ENCODE measurements around the gene C1QTNF7.

The C1QTNF7 gene, protein sequence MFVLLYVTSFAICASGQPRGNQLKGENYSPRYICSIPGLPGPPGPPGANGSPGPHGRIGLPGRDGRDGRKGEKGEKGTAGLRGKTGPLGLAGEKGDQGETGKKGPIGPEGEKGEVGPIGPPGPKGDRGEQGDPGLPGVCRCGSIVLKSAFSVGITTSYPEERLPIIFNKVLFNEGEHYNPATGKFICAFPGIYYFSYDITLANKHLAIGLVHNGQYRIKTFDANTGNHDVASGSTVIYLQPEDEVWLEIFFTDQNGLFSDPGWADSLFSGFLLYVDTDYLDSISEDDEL

DNA sequence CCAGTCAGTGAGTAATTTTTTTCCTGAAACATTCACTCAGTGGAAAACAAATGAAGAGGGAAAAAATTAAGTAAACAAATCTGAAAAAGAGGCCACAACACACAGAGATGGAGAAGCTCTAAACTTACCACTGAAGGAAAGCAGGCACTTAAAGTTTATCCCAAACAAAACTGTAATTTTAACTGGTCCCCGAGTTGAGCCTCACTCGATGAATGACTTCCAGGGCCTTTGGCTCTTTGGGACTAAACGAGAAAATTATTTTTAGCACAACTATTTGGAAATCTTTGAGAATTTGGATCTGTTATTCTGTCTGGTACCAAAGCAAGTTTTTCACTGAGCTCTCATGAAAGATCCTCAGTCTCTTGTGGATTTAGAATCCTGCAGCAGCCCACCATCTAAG, at the start of gene C1QTNF7:
Gene C1QTNF7 (plus strand): TSS at position 333 of the 400 bp plus-strand sequence. CDS start 7,711 bp downstream, outside the sequence.
- DNase-seq: no peak

DNA sequence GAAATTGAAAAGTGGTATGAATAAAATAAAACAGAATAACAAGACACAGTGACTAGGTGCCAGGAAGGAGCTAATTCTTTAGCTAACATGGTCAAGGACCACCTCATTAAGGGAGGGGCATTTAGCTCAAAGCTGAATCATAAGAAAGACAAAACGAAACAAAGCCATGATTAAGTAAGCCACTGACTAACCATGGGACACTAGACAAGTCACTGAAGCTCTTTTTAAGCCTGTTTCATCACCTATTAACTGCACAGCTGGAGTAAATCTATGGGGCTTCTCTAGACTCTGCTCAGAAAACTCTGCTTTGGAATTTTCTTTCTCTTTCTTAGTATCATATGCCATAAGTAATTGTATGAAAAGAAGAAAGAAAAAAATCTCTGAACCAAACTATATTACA, 49.8 kb upstream of the C1QTNF7 start:
- no peak for DNase-seq

DNA sequence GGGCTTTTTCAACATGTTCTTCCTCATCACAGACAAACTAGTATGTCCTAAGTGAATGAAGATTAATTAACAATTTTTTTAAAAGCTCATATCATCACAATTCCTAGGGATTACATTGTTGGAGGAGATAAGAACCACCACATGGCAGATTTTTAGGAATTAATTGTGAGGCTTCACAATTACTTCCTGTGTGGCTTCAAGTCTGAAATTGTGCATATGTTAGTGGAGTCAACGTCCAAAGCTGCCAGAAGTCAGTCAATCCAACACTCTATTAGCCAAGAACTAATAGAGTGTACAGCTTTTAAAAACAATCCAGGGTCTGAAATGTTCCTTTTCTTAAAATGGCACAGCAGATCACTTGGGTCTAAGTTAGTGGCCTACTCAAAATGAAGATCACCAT, 49.3 kb upstream of the C1QTNF7 start:
- DNase-seq: no peak

DNA sequence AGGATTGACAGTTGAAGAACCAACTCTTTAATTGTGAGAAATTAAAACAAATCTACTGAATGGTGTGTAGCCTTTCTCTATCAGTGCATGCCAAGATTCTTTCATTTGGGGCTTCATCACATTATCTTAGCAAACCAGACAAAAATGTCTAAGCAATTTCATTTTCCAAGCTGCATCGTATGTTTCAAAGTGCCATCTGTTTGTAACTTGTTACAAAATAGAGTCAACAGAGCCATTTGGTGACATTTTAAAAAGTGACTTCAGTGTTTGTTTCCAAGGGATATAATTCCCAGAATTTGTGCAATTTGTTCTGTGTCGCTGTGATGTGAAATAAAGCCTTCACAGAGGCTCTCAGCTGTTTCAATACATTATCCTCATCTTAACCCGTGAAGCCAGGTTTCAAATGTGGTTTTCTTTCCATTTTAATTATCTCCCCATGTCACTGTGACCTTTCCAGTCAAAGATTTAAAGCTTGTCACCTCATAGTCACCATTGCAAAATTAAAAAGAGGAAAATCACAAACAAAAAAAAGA, 46.0 kb upstream of the C1QTNF7 start:
- no peak for DNase-seq

DNA sequence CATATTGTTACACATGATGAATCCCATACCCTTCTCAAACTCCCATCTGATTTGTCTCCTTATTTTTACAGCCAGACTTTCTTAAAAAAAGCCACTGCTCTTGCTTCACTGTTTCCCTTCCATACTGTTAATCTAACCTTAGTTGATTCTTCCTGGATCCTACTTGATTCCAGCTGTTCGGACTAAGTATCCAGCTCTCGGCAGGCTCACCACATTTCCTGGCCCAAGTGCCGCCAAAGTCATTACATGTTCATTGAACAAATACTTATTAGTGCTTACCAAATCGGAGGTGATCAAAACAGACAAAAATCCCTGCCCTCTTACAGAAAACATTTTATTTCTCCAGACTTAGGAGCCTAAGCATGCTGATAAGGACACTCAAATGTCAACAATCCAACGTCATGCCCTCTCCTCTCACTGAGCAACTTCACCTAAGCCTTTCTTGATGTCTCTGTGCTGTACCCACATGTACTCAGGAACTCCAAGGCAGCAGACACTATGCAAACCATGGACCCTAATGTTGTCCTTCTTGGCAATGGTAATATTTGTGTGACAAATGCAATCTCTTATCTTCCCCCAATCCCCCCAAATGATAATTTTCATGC, 45.1 kb upstream of the C1QTNF7 start:
- no peak for DNase-seq

DNA sequence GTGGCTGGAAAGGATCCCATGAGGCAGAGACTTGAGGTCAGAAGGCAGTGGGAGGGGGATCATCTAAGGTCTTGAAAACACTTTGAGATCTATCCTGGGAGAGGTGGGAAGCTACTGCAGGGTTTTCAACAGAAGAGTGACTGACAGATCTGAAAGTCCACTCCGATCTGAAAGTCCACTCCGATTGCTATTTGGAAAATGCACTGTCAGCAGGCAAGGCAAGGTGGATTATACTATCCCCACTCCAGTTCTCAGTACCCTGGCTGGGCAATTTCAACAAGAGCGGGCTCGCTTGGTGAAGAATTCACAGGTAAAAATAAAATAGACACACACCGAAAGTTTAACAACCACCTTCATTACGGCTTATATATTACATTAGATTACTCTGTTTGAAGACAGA, 42.3 kb upstream of the C1QTNF7 start:
- no peak for DNase-seq

DNA sequence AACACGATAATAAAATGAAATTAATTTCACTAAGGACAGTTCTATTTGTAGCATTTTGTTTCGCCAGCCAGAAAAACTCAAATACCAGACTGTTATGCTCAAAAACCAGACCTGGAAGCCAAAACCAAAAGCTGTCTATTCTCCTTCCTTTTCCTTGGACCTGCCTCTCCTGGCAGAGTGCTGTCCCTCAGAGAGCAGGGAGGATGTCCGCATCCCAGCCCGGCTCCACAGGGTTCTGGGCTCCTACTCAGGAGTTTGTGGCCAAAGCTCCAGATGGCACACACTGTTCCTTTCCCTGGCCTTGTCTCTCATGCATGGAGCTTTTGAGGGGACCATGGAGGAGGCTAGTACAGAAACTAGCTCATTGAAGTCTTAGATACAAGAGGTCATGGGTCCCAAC, 41.9 kb upstream of the C1QTNF7 start:
- DNase-seq: no peak

DNA sequence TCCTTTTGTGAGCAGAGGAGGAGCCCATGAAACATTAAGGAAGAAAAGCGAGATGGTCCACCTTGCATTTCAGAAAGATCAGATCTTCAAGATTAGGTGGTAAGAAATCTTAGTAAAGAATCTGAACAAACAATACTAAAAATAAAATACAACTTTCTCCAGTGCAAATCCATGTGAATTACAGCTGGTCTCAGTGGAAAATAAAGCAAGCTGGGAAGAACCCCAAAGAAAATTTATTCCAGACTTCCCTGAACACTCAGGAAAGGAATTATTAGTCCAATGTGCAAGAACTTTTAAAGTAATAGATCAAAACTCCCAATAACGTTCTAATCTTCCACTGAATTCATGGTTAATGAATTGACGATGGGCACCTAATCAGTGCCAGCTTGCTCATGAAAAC, 37.3 kb upstream of the C1QTNF7 start:
- no peak for DNase-seq

DNA sequence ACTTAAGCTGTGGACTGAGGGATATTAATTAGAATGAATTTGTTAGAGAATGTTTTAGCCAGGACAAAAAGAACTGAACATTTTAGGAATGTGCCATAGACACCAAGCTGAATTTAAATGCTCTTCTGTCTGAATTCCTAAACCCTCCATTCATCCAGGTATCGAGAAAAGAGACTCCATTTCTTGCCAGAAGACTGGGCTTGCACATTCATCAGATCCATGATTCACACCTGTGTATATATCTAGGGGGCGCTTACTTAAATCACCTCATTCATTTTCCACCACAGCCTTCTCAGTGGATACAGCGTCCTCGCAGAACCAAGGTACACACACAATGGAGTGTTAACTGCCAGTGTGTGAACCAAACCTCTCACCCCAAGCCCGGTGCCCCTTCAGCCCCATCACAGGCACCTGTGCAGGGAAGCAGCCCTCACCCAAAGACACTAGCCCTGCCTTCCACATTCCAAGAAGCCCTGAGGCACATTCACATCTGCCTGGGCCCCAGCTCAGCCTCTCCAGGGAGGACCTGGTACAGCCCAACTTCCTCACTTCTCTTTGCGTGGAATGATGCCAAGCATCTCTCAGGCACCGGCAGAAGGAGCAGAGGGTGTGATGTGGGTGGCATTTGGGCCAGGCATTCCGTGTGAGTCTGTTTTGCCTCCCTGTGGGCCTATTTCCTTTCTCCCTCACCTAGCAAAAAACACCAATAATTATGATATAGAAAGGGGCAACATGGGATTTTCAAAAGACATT, 35.6 kb upstream of the C1QTNF7 start:
- DNase-seq: no peak

DNA sequence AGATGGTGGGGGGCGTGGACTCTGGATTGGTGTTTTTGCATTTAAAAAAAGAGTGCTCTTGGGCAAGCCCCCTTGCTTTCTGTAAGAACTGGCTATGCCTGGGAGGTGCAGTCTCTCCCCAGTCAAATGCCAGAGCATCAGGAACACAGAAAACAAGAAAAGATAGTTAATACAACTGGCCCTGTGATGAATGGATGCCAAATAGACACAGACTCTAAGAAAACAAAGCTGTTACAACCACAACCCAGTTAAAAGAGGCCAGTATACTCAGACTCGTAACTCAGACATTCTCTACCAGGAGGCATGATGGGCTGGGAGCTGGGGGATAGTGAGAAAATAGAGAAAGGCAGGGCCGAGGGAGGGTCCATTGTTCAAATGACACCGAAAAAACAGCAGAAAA, 32.5 kb upstream of the C1QTNF7 start:
- DNase-seq: no peak

DNA sequence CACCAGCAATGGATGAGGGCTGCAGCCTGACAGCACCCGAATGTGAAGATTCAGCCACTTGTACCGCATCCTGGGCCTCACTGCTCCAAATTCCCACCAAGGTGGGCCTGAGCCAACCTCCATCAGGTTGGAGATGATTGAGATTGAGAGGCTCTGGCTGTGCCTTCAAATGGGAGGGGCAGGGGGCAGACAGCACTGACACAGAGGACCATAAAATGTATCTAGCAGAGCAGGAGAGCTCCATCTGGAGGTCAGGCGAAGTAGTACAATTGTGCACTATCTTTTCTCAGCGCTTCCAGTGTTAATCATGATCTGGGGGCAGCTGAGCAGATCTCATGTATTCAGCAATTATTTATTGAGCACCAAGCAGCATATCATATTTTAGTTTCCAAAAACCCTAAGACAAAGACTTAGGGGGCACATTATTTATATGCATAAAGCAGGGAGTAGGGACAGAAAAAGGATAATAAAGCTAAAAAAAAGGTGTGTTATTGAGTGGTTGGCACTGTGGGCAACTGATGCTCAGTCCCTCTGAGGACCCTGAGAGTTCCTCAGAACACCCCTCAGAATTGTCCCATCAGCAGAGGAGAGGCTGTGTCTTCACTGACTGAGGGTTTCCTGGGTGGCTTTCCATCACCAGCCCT, 31.6 kb upstream of the C1QTNF7 start:
- peak; percentile 46 for DNase-seq

DNA sequence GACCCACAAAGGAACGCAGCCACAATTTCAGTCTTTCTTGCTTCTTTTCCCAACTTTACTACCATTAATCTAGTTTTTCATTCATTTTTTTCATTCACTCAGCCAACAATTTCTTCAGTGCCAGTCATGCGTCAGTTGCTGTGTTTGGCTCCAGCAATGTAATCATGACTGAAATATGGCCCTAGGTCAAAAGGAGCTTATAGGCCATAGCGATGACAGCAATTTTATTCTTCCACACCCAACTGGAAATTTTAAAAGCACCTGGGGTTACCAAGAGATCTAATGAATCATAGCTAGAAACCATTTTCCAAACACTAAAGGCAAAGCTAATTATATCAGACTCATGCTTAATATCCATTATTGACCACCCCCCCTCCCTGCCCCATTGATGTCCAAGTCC, 29.8 kb upstream of the C1QTNF7 start:
- DNase-seq: no peak

DNA sequence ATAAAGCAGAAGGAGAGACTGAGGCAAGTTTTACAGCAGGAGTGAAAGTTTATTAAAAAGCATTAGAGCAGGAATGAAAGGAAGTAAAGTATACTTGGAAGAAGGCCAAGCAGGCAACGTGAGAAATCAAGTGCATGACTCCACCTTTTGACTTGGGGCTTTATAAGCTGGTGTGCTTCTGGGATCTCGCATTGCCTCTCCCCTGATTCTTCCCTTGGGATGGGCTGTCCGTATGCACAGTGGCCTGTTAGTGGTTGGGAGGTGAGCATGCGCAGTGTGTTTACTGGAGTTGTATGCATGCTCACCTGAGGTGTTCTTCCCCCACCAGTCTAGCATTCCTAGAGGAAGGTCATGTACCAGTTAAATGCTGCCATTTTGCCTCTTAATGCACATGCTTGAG, 29.1 kb upstream of the C1QTNF7 start:
- no peak for DNase-seq

DNA sequence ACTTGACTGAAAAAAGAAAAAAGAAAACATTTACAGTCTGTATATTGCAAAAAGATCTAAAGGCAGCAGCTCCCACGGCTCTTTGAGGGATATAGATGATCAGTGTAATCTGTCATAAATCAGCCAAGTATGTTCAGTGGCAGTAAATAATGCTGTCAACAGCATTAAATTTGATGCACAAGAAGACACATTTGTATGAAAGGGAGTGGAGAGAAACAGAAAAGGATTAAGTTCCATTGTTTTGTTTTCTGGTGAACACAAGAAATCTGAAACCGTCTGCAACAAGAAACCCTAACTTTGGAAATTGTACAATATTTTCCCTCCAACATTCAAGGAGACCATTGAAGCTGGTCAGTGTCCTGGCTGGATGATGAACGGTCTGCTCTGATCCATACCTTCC, 27.6 kb upstream of the C1QTNF7 start:
- DNase-seq: no peak

DNA sequence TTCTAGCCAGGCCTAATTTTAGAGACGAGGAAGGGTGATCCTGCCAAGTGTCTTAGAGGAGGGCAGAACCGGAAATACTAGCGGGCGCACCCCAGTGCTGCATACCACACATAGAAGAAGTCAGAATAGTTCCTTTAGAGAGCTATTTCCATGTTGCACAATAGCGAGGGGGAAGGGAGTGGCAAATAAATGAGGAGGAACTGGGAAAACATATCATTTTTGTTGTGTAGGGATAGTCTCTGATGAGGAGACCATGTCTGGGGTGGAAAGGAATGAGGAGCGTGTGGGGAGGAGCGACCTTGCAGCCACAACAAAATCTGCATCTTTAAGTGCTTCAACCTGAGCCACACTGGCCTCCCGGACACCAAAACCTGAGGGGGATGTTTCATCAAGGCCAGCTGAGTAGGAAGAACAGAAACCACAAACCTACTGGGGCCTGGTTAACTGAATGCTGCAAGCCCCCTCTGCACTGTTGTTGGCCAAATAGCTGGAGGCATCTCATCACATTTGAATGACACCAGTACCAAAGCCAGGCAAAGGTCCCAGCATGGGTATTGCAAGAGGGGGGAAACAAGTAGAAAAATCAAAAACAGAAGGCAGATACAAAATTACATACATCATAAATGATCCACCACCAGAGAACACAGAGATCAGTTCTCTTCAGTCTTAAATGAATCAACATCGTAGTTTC, 26.7 kb upstream of the C1QTNF7 start:
- DNase-seq: peak; percentile 9

DNA sequence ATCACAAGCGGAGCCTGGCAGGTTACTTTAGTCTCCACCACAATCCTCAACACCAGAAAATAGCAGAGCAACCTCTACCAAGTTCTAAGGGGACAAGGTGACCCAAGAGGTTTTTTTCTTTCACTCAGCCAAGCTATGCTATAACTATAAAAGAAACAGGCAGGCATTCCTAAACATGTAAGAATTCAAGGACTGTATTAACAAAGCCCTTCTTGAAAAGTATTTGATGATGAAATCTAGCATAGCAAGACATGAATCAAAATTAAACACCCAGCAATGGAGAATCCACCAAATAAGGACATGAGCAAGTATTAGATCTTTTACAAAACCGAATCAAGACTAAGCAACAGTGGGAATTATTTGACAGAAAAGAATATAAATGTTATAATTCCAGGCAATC, 25.7 kb upstream of the C1QTNF7 start:
- DNase-seq: no peak

DNA sequence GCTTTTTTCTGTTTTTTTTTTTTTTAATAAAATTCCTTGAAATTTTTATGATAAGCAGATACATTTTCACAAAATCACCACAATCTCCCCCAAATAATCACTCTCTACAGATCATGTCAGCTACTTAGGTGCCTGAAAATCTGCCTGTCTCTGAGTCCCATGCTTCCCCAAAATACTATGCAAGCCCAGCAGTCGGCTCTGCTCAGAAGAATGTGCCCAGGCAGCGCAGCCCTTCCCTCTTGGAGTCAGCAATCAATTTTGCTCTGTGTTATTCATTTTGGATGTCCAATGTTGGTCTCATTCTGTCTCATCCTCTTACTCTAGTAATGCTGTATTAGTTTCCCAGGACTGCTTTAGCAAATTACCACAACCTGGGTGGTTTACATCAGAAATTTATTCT, 24.9 kb upstream of the C1QTNF7 start:
- DNase-seq: no peak

DNA sequence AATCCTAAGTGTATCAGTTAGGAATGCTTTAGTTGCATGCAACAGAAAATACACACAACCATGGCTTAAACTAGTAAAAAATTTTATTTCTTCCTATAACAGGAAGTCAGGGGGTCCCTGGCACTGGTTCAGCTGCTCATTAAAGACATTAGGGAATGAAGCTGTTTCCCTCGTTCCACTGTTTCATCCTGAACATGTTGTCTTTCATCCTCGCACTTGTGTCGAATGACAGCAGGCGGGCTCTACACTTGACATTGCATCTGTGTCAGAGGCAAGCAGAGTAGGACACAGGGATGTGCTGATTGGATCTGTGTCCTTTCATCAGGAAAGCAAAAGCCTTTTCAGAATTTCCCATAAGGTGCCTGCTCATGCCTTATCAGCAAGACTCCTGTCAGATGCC, 22.8 kb upstream of the C1QTNF7 start:
- no peak for DNase-seq

DNA sequence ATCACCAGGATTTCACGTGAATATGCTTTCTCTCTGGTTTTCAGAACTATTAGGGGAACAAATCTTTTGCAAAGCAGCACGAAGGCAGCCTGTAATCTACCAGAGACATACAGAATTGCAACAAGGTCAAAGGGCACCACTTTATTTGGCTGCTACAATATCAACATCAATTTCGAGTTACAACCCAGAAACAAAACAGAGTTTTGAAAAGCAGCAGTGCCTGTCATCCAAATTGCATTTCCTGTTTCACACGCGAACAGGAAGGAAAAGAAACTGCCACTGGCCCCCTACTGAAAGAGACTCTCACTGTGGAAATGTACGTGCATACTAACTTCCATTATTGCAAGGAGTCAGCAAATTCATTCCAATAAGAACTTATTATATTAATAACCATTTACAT, 17.1 kb upstream of the C1QTNF7 start:
- no peak for DNase-seq

DNA sequence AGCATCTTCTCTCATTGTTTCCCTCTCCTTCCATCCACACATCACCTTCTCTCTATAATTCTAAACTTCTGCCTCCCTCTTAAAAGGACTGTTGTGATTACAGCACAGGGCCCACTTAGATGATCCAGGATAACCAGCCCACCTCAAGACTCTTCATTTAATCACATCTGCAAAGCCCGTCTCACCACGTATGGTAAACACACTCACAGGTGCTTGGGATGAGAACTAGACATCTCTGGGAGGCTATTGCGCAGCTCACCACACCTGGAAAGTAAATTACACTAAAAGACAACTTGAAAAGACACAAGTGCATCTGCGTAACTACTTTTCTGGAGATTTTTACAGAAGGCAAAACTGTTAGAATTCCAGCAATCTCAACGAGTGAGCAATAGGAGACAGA, 15.4 kb upstream of the C1QTNF7 start:
- DNase-seq: no peak

DNA sequence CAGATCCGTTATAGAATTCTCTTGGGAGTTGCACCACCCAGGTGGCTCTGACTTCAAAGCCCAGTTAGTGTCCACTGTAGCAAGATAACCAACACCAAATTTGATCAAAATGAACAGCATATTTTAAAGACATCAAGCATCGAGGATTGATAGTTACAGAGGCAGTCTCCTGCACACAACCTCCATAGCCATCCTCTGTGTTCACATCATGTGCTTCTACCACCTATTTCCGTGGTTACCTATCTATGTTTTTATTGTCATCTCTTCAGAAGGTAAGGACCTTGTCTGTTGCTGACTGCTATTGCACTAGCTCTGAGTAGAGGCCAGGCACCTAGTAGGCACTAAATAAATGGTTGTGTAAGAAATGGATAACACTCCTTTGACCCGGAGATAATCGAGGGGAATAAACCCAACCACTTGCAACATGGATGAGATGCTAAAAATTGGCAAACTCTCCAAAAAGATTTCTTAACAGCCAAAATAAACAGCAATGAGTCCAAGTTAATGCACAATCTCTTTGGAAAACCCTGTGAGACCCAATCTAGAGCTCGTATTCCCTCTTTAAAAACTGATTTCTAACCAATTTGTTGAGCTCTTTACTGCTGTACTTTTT, 14.7 kb upstream of the C1QTNF7 start:
- no peak for DNase-seq

DNA sequence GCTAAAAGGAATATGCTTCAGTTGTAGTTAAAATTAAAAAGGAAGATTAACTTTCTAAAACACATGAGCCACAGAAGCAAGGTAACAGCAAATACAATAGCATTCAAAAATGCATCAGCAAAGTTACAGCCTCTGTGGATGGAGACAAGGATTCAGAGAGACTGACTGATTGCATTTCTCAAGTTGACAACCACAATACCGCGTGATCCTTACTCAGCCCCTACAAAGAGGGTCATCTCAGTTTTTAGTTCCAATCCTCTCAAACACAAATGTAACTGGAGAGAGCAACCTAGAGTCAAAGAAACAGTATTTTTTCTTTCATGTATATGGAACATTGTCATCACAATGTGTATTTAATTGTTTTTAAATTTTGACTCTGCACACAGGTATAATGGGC, 14.2 kb upstream of the C1QTNF7 start:
- DNase-seq: no peak
